DMS 273 (cell line): ENCODE measurements around the gene HBS1L.

ENCODE experiments used
- DNase-seq: peaks from one replicate; lab custom pipeline; 2025; ENCODE audit not compliant: unreplicated experiment; lab: John Stamatoyannopoulos, UW

Gene HBS1L

DNA sequence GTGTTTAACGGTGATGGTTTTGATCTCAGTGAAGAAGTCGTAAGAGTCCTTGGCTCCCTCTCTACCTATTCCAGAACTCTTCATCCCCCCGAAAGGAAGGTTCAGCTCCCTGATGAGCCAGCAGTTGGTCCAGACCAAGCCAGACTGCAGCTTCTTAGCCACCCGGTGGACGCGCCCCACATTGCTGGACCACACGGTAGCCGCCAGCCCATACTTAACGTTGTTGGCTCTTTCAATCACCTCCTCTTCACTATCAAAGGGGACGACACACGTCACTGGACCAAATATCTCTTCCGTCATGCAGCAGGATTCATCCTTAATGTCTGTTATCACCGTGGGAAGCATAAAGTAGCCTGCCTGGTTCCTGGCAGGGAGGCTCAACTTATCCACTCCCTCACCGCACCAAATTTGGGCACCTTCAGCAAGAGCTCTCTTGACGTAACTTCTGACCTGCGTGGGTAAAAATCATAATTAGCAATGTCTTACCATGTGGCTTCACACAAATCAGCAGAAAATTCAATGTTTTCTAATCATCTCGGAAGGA is 136.1 kb downstream of the HBS1L start:
- no peak for DNase-seq

- no peak for DNase-seq
Measured at GRCh38 chr6:134911547-134911946, 143.1 kb downstream of the HBS1L start.

DNA sequence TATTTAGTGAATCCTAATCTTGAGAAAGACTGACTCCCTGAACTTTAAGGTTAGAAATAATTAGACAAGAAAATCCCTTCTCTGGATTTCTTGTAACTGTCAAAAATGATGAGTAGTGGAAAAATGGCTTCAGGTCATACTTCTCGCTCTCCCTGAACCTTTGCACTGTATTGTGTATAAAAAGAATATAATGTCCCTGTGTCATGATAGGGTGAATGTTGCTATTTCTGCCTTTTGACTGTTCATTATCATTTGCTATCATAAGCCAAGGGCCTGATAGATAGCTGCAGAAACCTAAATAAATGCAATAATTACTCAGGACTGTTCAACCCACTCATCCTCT is 144.1 kb downstream of the HBS1L start:
- no peak for DNase-seq
